PC-3 (cell line): ENCODE data around the gene TMPRSS2. TPM values are rescaled to one million over a fixed set of nuclear protein-coding genes. Genes with fewer than 3 reads are reported as not detected.
"Not testable (repeated sequence)": the region's sequence is repeated elsewhere in the genome, so short reads cannot be mapped to it uniquely, and the experiment has no call there.

Source experiments
- ATAC-seq: fragments of 200-7000 bp; cut with Tn5 transposase; 2 replicates; pipeline ENCODE4 v1.9.1; 2020; ENCODE audit warnings: mild to moderate bottlenecking, moderate library complexity
- BruUV-seq: library from RNA; stranded (reverse); fragments of 400-500 nt; replicated peaks from 2 replicates; lab custom pipeline; 2021; lab: Mats Ljungman, UMichigan
- CTCF ChIA-PET: fragments of 300-600 bp; sonication (Branson Sonifier 250); formaldehyde crosslinking; loops from one replicate; lab custom pipeline; 2022; ENCODE audit warnings: antibody characterized with exemption; lab: Charles Lee
- POLR2A ChIA-PET: fragments of 300-600 bp; sonication (Branson Sonifier 250); formaldehyde crosslinking; loops from one replicate; lab custom pipeline; 2022; ENCODE audit warnings: antibody characterized with exemption; ENCODE audit not compliant: unreplicated experiment; lab: Charles Lee
- DNase-seq: peaks from one replicate; pipeline ENCODE4 v3.0.0-alpha.2; 2015
- H2AFZ ChIP-seq: fragments of 300-600 bp; sonication (generic); 2 replicates; pipeline ENCODE4 v1.6.0; 2016; ENCODE audit warnings: antibody characterized with exemption, low read length
- H3F3A ChIP-seq: fragments of 300-600 bp; sonication (generic); one replicate; pipeline ENCODE4 v1.6.0; 2017; ENCODE audit warnings: antibody characterized with exemption, low read length, control low read depth, mild to moderate bottlenecking; ENCODE audit not compliant: unreplicated experiment
- H3K27ac ChIP-seq: fragments of 300-600 bp; sonication (generic); 2 replicates; pipeline ENCODE4 v1.5.1; 2016; ENCODE audit warnings: mild to moderate bottlenecking, low read length
- H3K27me3 ChIP-seq: fragments of 300-600 bp; sonication (generic); 2 replicates; pipeline ENCODE4 v1.6.1; 2016; ENCODE audit warnings: low read length, mixed read lengths
- H3K36me3 ChIP-seq: fragments of 300-600 bp; sonication (generic); 2 replicates; pipeline ENCODE4 v1.6.1; 2016; ENCODE audit warnings: low read depth, mixed run types, low read length, mixed read lengths
- H3K4me1 ChIP-seq: fragments of 300-600 bp; sonication (generic); 2 replicates; pipeline ENCODE4 v1.5.1; 2016; ENCODE audit warnings: low read length; ENCODE audit not compliant: insufficient read depth
- H3K4me2 ChIP-seq: fragments of 300-600 bp; sonication (generic); 2 replicates; pipeline ENCODE4 v1.6.0; 2016; ENCODE audit warnings: low read length
- H3K4me3 ChIP-seq: fragments of 300-600 bp; sonication (generic); 2 replicates; pipeline ENCODE4 v1.5.1; 2016; ENCODE audit warnings: mild to moderate bottlenecking, low read length, mixed read lengths
- H3K79me2 ChIP-seq: fragments of 300-600 bp; sonication (generic); 2 replicates; pipeline ENCODE4 v1.6.1; 2017; ENCODE audit warnings: low read length, mixed read lengths
- H3K9ac ChIP-seq: fragments of 300-600 bp; sonication (generic); 2 replicates; pipeline ENCODE4 v1.6.0; 2016; ENCODE audit warnings: mild to moderate bottlenecking, low read length
- H3K9me2 ChIP-seq: fragments of 300-600 bp; sonication (generic); replicated peaks from 2 replicates; pipeline ENCODE4 v1.6.1; 2016; ENCODE audit warnings: mixed run types, low read length, mixed read lengths
- H3K9me3 ChIP-seq: fragments of 300-600 bp; sonication (generic); 2 replicates; pipeline ENCODE4 v1.6.1; 2016; ENCODE audit warnings: low read length, mixed read lengths
- H4K20me1 ChIP-seq: fragments of 300-600 bp; sonication (generic); 2 replicates; pipeline ENCODE4 v1.6.1; 2016; ENCODE audit warnings: low read length, mixed read lengths
- CTCF ChIP-seq: fragments of 300-600 bp; sonication (generic); conservative IDR thresholded peaks from 2 replicates; pipeline ENCODE4 v1.5.1; 2017; ENCODE audit warnings: antibody characterized with exemption, low read depth, mild to moderate bottlenecking, low read length
- EZH2 ChIP-seq: fragments of 300-600 bp; sonication (generic); IDR thresholded peaks from one replicate; pipeline ENCODE4 v1.6.1; 2017; ENCODE audit warnings: antibody characterized with exemption, mild to moderate bottlenecking, low read length; ENCODE audit not compliant: unreplicated experiment
- EZH2phosphoT487 ChIP-seq: fragments of 300-600 bp; sonication (generic); IDR thresholded peaks from 2 replicates; pipeline ENCODE4 v1.6.1; 2018; ENCODE audit warnings: mild to moderate bottlenecking, antibody characterized with exemption, low read length, borderline replicate concordance
- intact Hi-C: fragments of 100-400 bp; cut with micrococcal nuclease; formaldehyde crosslinking; loops from 2 replicates; pipeline ENCODE4 v1.9.0; 2023
- total RNA-seq: library from RNA; depleted of rRNA; stranded (reverse); fragments of >200 nt; gene quantifications from 2 replicates; pipeline ENCODE4 v1.2.3, GENCODE V29; 2014; rRNA removed

Gene TMPRSS2
- total RNA-seq, 1 experiment from 2014 or later = 15.8 TPM

- Histone ChIP-seq H3K27ac (no peak overlapping the region), H4K20me1 (no peaks in the 10 kb centered on the region), H3K79me2 (no peaks in the 10 kb centered on the region), H3K4me2 (no peak overlapping the region), H3K36me3 (no peaks in the 10 kb centered on the region), H3K27me3 (no peaks in the 10 kb centered on the region), H2AFZ (no peak overlapping the region), H3K9ac (no peak overlapping the region), H3K9me3 (no peaks in the 10 kb centered on the region), H3K4me1 (no peaks in the 10 kb centered on the region; the same call in none of the 2 replicates), H3F3A (no peaks in the 10 kb centered on the region), H3K4me3 (no peak overlapping the region), H3K9me2 (no peaks in the 10 kb centered on the region)
- ChIA-PET CTCF (no interaction called here), POLR2A (interaction anchor here (0.6 kb wide), 2 partner anchors 275 to 349 kb away, joined by 3 read pairs; no protein-coding TSS in a partner anchor)
- BruUV-seq = no TSS peak
- intact Hi-C loops = no loop called here
- DNase-seq (no peak), ATAC-seq (no peak)
- TF ChIP-seq EZH2 (no peak), CTCF (no peak), EZH2phosphoT487 (no peak)
Measured at GRCh38 chr21:41418956-41419680, 88.8 kb downstream of the TMPRSS2 start.

GRCh38 chr21:41418393-41418792, 89.6 kb downstream of the TMPRSS2 start:
- no peak overlapping the region for H3K9ac ChIP-seq
- no peaks in the 10 kb centered on the region for H3F3A ChIP-seq
- H3K4me3 ChIP-seq = no peak overlapping the region
- H3K27ac ChIP-seq = no peak overlapping the region
- H2AFZ ChIP-seq = no peak overlapping the region
- H3K9me2 ChIP-seq = no peaks in the 10 kb centered on the region
- no peaks in the 10 kb centered on the region for H3K9me3 ChIP-seq
- no peak overlapping the region for H3K4me2 ChIP-seq
- no peaks in the 10 kb centered on the region for H3K79me2 ChIP-seq
- no peak for DNase-seq
- ChIA-PET CTCF (no interaction called here), POLR2A (no interaction called here)
- TF ChIP-seq EZH2phosphoT487 (no peak), CTCF (no peak), EZH2 (no peak)
- H4K20me1 ChIP-seq = no peaks in the 10 kb centered on the region
- no peaks in the 10 kb centered on the region; the same call in none of the 2 replicates for H3K4me1 ChIP-seq
- H3K36me3 ChIP-seq = no peaks in the 10 kb centered on the region
- no peaks in the 10 kb centered on the region for H3K27me3 ChIP-seq
- no peak for ATAC-seq
- BruUV-seq = no TSS peak
- intact Hi-C loops = no loop called here

- POLR2A ChIA-PET, ATAC-seq, H3K4me1 ChIP-seq, intact Hi-C loops, H3K36me3 ChIP-seq, H3K9me2 ChIP-seq, H3K4me2 ChIP-seq, BruUV-seq, CTCF ChIA-PET, H3K9ac ChIP-seq, H3K79me2 ChIP-seq, DNase-seq, H3K4me3 ChIP-seq, H3K27me3 ChIP-seq, H3F3A ChIP-seq, H3K27ac ChIP-seq, H3K9me3 ChIP-seq, H4K20me1 ChIP-seq, H2AFZ ChIP-seq: not testable (repeated sequence)
Measured at GRCh38 chr21:41417505-41417904, 90.5 kb downstream of the TMPRSS2 start.

Other genes with a start within 250 kb of the TMPRSS2 start
- gene FAM3B, start 191.4 kb downstream of the TMPRSS2 start, total RNA-seq = not detected in 2 replicates
- 0.15 and 0.46 TPM in 2 replicates for gene MX2, start 146.1 kb downstream of the TMPRSS2 start, total RNA-seq
- 12.6 and 22.0 TPM in 2 replicates for gene MX1, start 81.9 kb downstream of the TMPRSS2 start, total RNA-seq